ENCODE data around the gene SPIRE1.

The SPIRE1 gene

DNA sequence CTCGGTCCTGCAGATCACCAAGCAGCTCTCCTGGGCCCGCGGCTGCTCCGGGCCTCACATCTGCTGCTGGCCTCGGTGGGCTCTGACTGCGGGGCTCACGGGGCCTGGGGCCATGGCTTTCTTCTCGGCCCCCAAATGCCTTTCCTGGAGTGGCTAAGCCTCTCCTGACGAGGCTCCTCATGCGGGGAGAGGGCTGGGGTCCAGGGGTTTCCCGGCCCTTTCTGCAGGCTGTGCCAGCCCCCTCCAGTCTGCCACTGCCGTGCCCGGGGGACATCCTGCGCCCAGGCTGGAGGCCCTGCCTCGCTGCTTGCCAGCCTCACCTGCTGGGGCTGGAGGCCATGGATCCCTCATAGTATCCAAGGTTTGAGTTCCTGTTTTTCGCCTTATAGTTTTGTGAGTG lies 226.3 kb downstream of the SPIRE1 start:
- Histone ChIP-seq H3K23ac (ENCODE audit: low read length in 2 of 2) (no peak overlapping the region), H3K9me3 (ENCODE audit: control insufficient read depth, low read length) (peaks cover 22% of the 10 kb centered on the region), H3K18ac (ENCODE audit: low read depth in 1 of 2, low read length in 2 of 2) (no peak overlapping the region), H2BK15ac (ENCODE audit: low read depth, poor library complexity, severe bottlenecking) (no peak overlapping the region), H3K9ac (ENCODE audit: low read length) (no peak overlapping the region), H3K4ac (ENCODE audit: low read depth in 1 of 2, low read length in 2 of 2) (no peak overlapping the region), H4K91ac (ENCODE audit: low read length) (no peak overlapping the region), H3K4me3 (ENCODE audit: insufficient read depth in 1 of 2, low read depth in 1 of 2, low read length in 2 of 2) (no peak overlapping the region), H3K27me3 (ENCODE audit: control insufficient read depth in 1 of 2, insufficient read depth in 1 of 2, low read length in 2 of 2) (no peaks in the 10 kb centered on the region), H2BK5ac (ENCODE audit: low read depth, low read length, poor library complexity, severe bottlenecking) (no peak overlapping the region), H2AFZ (ENCODE audit: low read depth, low read length) (no peak overlapping the region), H3K4me2 (ENCODE audit: low read length, poor library complexity, severe bottlenecking) (no peak overlapping the region), H3K27ac (ENCODE audit: low read length, poor library complexity, severe bottlenecking) (no peak overlapping the region), H3K36me3 (ENCODE audit: control insufficient read depth in 1 of 2, insufficient read depth in 2 of 2, low read depth in 1 of 2, low read length in 2 of 2) (peaks cover 68 to 89% of the 10 kb centered on the region in 2 experiments), H2BK120ac (ENCODE audit: low read depth, low read length) (no peak overlapping the region), H2BK12ac (ENCODE audit: low read length in 2 of 2) (no peak overlapping the region), H3K79me1 (replicated peaks; ENCODE audit: low read length, poor library complexity, severe bottlenecking) (no peaks in the 10 kb centered on the region), H4K8ac (ENCODE audit: low read length) (no peak overlapping the region), H3K14ac (ENCODE audit: low read length in 2 of 2) (no peak overlapping the region), H2AK5ac (ENCODE audit: low read length, severe bottlenecking) (no peak overlapping the region), H3K4me1 (ENCODE audit: control insufficient read depth, insufficient read depth, low read depth, low read length) (no peaks in the 10 kb centered on the region)
- WGBS, result 94% methylated on average over 15 of the region's 16 CpGs
- no peak for DNase-seq

DNA sequence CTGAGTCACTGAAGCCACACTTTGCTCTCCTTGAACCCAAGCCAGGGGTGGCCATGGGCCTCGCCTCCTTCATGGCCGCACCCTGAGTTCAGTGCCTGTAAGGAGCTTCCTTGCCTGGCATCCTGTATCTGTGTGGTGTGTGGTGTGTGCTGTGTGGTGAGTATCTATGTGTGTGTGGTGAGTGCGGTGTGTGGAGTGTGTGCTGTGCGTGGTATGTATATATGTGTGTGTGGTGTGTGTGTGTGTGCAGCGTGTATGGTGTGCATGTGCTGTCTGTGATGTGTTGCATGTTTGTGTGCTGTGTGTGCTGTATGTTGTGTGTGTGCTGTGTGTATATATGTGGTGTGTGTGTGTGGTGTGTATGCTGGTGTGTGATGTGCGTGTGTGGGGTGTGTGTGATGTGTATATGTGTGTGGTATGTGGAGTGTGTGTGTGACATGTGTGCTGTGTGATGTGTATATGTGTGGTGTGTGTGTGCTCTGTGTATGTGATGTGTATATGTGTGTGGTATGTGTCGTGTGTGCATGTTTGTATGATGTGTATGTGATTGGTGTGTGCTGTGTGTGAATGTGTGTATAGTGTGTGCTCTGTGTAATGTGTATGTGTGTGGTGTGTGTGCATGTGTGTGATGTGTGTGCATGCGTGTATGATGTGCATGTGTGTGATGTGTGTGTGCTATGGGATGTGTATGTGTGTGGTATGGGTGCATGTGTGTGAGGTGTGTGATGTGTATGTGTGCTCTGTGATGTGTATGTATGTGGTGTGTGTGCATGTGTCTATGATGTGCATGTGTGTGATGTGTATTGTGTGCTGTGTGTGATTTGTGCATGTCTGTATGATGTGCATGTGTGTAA lies 227.5 kb downstream of the SPIRE1 start:
- Histone ChIP-seq H3K4ac (ENCODE audit: low read depth in 1 of 2, low read length in 2 of 2) (no peak overlapping the region), H2BK5ac (ENCODE audit: low read depth, low read length, poor library complexity, severe bottlenecking) (no peak overlapping the region), H3K79me1 (replicated peaks; ENCODE audit: low read length, poor library complexity, severe bottlenecking) (no peaks in the 10 kb centered on the region), H3K27me3 (ENCODE audit: control insufficient read depth in 1 of 2, insufficient read depth in 1 of 2, low read length in 2 of 2) (no peaks in the 10 kb centered on the region), H3K14ac (ENCODE audit: low read length in 2 of 2) (peak overlapping the region in 1 of 2 experiments; percentile 44), H3K9me3 (ENCODE audit: control insufficient read depth, low read length) (peaks cover 24% of the 10 kb centered on the region), H3K18ac (ENCODE audit: low read depth in 1 of 2, low read length in 2 of 2) (no peak overlapping the region), H3K23ac (ENCODE audit: low read length in 2 of 2) (no peak overlapping the region), H2BK15ac (ENCODE audit: low read depth, poor library complexity, severe bottlenecking) (no peak overlapping the region), H3K27ac (ENCODE audit: low read length, poor library complexity, severe bottlenecking) (no peak overlapping the region), H2BK120ac (ENCODE audit: low read depth, low read length) (no peak overlapping the region), H2AFZ (ENCODE audit: low read depth, low read length) (no peak overlapping the region), H4K91ac (ENCODE audit: low read length) (peak overlapping the region; percentile 19), H3K4me1 (ENCODE audit: control insufficient read depth, insufficient read depth, low read depth, low read length) (no peaks in the 10 kb centered on the region), H3K4me3 (ENCODE audit: insufficient read depth in 1 of 2, low read depth in 1 of 2, low read length in 2 of 2) (no peak overlapping the region), H3K9ac (ENCODE audit: low read length) (no peak overlapping the region), H3K4me2 (ENCODE audit: low read length, poor library complexity, severe bottlenecking) (no peak overlapping the region), H2BK12ac (ENCODE audit: low read length in 2 of 2) (no peak overlapping the region), H4K8ac (ENCODE audit: low read length) (no peak overlapping the region), H2AK5ac (ENCODE audit: low read length, severe bottlenecking) (no peak overlapping the region), H3K36me3 (ENCODE audit: control insufficient read depth in 1 of 2, insufficient read depth in 2 of 2, low read depth in 1 of 2, low read length in 2 of 2) (peaks cover 66 to 81% of the 10 kb centered on the region in 2 experiments)
- no peak for DNase-seq
- 85% methylated on average over 8 of the region's 8 CpGs for WGBS

DNA sequence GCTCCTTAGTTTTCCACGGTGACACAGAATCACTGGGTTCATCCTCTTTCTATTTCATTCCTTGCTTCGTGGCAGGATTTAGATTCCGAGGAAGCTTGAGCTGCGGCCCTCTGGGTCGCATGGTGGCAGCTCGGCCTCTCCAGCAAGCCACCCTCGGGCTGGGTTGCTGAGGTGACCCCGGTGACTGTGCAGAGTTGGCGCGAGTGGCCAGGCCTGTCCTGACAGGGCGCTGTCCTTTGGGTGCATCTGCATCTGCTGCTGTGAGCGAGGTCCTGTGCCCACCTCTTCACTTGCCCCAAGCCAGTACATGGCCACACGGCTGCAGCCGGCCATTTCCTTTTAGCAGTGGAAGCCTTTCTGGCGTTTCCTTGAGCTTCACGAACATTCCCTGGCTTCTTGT lies 228.4 kb downstream of the SPIRE1 start:
- Histone ChIP-seq H3K14ac (ENCODE audit: low read length in 2 of 2) (no peak overlapping the region), H3K4ac (ENCODE audit: low read depth in 1 of 2, low read length in 2 of 2) (no peak overlapping the region), H3K23ac (ENCODE audit: low read length in 2 of 2) (no peak overlapping the region), H3K18ac (ENCODE audit: low read depth in 1 of 2, low read length in 2 of 2) (no peak overlapping the region), H2BK120ac (ENCODE audit: low read depth, low read length) (no peak overlapping the region), H2BK15ac (ENCODE audit: low read depth, poor library complexity, severe bottlenecking) (no peak overlapping the region), H3K27ac (ENCODE audit: low read length, poor library complexity, severe bottlenecking) (no peak overlapping the region), H4K91ac (ENCODE audit: low read length) (no peak overlapping the region), H3K27me3 (ENCODE audit: control insufficient read depth in 1 of 2, insufficient read depth in 1 of 2, low read length in 2 of 2) (no peaks in the 10 kb centered on the region), H3K36me3 (ENCODE audit: control insufficient read depth in 1 of 2, insufficient read depth in 2 of 2, low read depth in 1 of 2, low read length in 2 of 2) (peaks cover 64 to 76% of the 10 kb centered on the region in 2 experiments), H3K4me1 (ENCODE audit: control insufficient read depth, insufficient read depth, low read depth, low read length) (no peaks in the 10 kb centered on the region), H3K79me1 (replicated peaks; ENCODE audit: low read length, poor library complexity, severe bottlenecking) (no peaks in the 10 kb centered on the region), H3K9ac (ENCODE audit: low read length) (no peak overlapping the region), H3K4me2 (ENCODE audit: low read length, poor library complexity, severe bottlenecking) (no peak overlapping the region), H4K8ac (ENCODE audit: low read length) (no peak overlapping the region), H2BK12ac (ENCODE audit: low read length in 2 of 2) (no peak overlapping the region), H2AK5ac (ENCODE audit: low read length, severe bottlenecking) (no peak overlapping the region), H3K9me3 (ENCODE audit: control insufficient read depth, low read length) (peaks cover 24% of the 10 kb centered on the region), H2BK5ac (ENCODE audit: low read depth, low read length, poor library complexity, severe bottlenecking) (no peak overlapping the region), H3K4me3 (ENCODE audit: insufficient read depth in 1 of 2, low read depth in 1 of 2, low read length in 2 of 2) (no peak overlapping the region), H2AFZ (ENCODE audit: low read depth, low read length) (no peak overlapping the region)
- WGBS, result 91% methylated on average over 16 of the region's 16 CpGs
- no peak for DNase-seq

DNA sequence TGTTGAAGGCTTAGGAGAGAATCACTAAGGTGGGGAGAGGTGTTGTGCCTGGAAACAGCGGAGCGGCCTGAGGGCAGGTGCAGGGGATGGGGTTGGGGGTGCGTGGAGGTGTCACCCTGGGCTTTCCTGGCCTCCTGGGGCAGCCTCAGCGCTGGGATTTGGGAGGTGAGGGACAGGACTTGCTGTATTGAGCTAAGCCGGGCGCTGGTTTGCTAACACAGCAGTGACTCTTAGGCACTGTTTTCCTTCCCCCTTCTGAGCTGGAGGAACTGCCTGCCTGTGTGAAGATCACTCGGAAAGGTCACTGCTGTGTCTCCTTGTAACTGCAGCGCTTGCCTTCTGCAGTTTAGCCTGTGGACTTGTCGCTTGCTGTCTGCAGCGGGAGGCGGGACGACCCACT lies 229.0 kb downstream of the SPIRE1 start:
- H2AFZ ChIP-seq (ENCODE audit: low read depth, low read length), result no peak overlapping the region
- no peak overlapping the region for H4K8ac ChIP-seq (ENCODE audit: low read length)
- H3K18ac ChIP-seq (ENCODE audit: low read depth in 1 of 2, low read length in 2 of 2), result no peak overlapping the region
- no peaks in the 10 kb centered on the region for H3K79me1 ChIP-seq (replicated peaks; ENCODE audit: low read length, poor library complexity, severe bottlenecking)
- H2BK12ac ChIP-seq (ENCODE audit: low read length in 2 of 2), result no peak overlapping the region
- no peak overlapping the region for H2BK15ac ChIP-seq (ENCODE audit: low read depth, poor library complexity, severe bottlenecking)
- H3K4me1 ChIP-seq (ENCODE audit: control insufficient read depth, insufficient read depth, low read depth, low read length), result no peaks in the 10 kb centered on the region
- H2AK5ac ChIP-seq (ENCODE audit: low read length, severe bottlenecking), result no peak overlapping the region
- H3K9me3 ChIP-seq (ENCODE audit: control insufficient read depth, low read length), result peaks cover 24% of the 10 kb centered on the region
- no peak overlapping the region for H2BK120ac ChIP-seq (ENCODE audit: low read depth, low read length)
- H3K4me3 ChIP-seq (ENCODE audit: insufficient read depth in 1 of 2, low read depth in 1 of 2, low read length in 2 of 2), result no peak overlapping the region
- H3K4me2 ChIP-seq (ENCODE audit: low read length, poor library complexity, severe bottlenecking), result no peak overlapping the region
- H3K27me3 ChIP-seq (ENCODE audit: control insufficient read depth in 1 of 2, insufficient read depth in 1 of 2, low read length in 2 of 2), result no peaks in the 10 kb centered on the region
- no peak overlapping the region for H3K4ac ChIP-seq (ENCODE audit: low read depth in 1 of 2, low read length in 2 of 2)
- peaks cover 57 to 69% of the 10 kb centered on the region in 2 experiments for H3K36me3 ChIP-seq (ENCODE audit: control insufficient read depth in 1 of 2, insufficient read depth in 2 of 2, low read depth in 1 of 2, low read length in 2 of 2)
- H3K27ac ChIP-seq (ENCODE audit: low read length, poor library complexity, severe bottlenecking), result no peak overlapping the region
- H3K14ac ChIP-seq (ENCODE audit: low read length in 2 of 2), result no peak overlapping the region
- no peak overlapping the region for H2BK5ac ChIP-seq (ENCODE audit: low read depth, low read length, poor library complexity, severe bottlenecking)
- no peak overlapping the region for H3K23ac ChIP-seq (ENCODE audit: low read length in 2 of 2)
- DNase-seq, result no peak
- 81% methylated on average over 12 of the region's 12 CpGs for WGBS
- no peak overlapping the region for H3K9ac ChIP-seq (ENCODE audit: low read length)
- no peak overlapping the region for H4K91ac ChIP-seq (ENCODE audit: low read length)
